GM12801 (cell line): ENCODE measurements around the gene IRF1.

Source experiments
- TF ChIP-seq, protein P1 (sequence below): IDR thresholded peaks from one replicate; pipeline ENCODE4 v1.5.1; 2011; ENCODE audit warnings: control low read depth; ENCODE audit not compliant: insufficient read length; ENCODE audit errors: extremely low read depth

IRF1 gene

GRCh38 chr5:132480893-132481595 lies 9.5 kb downstream of the IRF1 start:
- TF ChIP-seq, protein P1, sequence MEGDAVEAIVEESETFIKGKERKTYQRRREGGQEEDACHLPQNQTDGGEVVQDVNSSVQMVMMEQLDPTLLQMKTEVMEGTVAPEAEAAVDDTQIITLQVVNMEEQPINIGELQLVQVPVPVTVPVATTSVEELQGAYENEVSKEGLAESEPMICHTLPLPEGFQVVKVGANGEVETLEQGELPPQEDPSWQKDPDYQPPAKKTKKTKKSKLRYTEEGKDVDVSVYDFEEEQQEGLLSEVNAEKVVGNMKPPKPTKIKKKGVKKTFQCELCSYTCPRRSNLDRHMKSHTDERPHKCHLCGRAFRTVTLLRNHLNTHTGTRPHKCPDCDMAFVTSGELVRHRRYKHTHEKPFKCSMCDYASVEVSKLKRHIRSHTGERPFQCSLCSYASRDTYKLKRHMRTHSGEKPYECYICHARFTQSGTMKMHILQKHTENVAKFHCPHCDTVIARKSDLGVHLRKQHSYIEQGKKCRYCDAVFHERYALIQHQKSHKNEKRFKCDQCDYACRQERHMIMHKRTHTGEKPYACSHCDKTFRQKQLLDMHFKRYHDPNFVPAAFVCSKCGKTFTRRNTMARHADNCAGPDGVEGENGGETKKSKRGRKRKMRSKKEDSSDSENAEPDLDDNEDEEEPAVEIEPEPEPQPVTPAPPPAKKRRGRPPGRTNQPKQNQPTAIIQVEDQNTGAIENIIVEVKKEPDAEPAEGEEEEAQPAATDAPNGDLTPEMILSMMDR, result no peak

GRCh38 chr5:132480546-132480892 lies 10.1 kb downstream of the IRF1 start:
- TF ChIP-seq, protein P1, result no peak

DNA sequence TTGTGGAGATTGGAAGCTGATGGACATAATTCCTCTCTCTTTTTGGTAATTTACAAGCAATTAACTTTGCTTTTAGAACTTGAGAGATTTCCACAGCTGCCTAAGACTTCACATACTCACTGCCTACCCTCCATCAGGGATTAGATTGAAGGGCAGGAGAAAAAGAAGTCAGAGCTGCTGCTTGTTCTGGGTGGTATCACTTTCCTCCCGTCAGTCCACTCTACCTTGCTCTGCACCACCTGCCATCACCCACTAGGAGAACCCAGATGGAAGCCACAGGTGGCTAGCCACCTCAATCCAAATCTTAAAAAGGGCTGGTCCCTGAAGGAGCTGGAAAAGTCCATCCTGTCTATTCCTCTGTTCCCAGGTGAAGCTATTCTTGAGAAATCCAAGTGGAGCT lies 10.5 kb downstream of the IRF1 start:
- TF ChIP-seq, protein P1, result no peak

- TF ChIP-seq, protein P1, result no peak
These were observed 11.2 kb downstream of the IRF1 start for GRCh38 chr5:132479111-132479951.

DNA sequence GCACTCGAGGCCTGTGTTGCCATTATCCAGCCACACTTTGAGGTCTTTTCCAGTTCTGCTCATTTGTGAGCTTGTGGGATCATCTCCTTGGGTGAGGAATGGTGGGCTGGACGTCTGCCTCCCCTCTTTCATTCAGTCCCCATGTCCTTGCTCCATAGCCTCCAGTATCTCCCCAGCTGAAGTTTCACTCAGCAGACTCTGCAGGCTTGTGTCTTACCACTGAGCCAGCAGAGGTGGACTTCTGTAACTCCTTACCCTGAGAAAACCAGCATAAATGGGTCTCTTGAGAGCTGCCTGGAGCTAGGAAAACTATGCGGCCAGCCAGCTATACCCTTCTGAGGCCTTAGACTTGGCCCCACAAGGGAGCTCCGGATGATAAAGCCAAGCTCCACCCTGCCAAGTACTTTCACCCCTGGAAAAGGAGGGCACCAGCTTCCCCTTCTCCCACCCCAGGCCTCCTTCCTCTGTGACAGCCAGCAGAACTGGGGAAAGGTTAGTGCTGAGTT lies 12.2 kb downstream of the IRF1 start:
- TF ChIP-seq, protein P1, result no peak

DNA sequence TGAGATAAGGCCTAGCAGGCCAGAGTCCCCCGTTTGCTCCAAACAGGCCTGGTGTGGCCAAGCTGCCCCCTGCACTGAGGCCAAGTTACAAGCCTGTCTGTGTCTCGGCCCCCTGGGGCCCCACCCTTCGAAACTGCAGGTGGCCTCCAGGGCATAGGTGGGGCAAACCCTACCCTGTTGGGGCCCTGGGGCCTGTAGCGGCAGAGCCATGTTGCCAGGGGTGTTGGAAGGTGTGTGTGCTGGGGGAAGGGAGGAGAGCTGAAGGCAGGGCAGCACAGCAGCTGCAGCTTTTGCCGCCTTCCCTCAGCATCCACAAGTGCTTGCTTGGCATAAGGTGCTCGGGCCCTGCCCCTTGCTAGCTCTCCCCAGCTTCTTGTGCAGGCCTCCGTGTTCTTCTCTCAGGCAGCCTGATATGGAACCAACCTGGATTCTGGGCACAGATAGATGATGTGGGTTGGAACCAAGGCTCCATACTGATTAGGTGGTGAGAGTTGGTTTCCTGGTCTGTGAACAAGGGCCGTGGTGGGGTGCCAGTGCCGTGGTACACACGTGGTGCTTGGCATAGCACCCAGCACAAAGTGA lies 12.7 kb downstream of the IRF1 start:
- TF ChIP-seq, protein P1, result no peak
